GM19193 (cell line): ENCODE results near the gene LRRC7.

ENCODE experiments used
- POLR2A ChIP-seq: IDR thresholded peaks from 4 replicates; pipeline ENCODE4 v1.6.1; 2011; ENCODE audit not compliant: insufficient read depth, insufficient read length; ENCODE audit errors: extremely low read depth

The LRRC7 gene

GRCh38 chr1:69929308-69930057 lies 361.8 kb downstream of the LRRC7 start:
- TF ChIP-seq POLR2A, result no peak

DNA sequence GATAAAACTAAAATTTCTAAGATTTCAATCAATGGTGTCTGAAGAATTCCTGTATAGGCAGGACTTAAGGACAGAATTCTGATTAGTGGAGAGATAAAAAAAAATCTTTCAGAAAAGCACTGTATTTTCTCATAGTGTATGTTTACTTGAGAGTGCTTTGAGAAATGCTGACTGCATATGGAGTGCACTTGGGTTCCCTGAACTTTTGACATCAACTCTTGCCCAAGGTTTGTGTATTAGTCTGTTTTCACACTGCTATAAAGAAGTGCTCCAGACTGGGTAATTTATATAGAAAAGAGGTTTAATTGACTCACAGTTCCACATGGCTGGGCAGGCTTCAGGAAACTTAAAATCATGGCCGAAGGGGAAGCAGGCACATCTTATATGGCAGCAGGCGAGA lies 362.7 kb downstream of the LRRC7 start:
- TF ChIP-seq POLR2A, result no peak

GRCh38 chr1:69932760-69933159 lies 365.0 kb downstream of the LRRC7 start:
- no peak for TF ChIP-seq POLR2A

DNA sequence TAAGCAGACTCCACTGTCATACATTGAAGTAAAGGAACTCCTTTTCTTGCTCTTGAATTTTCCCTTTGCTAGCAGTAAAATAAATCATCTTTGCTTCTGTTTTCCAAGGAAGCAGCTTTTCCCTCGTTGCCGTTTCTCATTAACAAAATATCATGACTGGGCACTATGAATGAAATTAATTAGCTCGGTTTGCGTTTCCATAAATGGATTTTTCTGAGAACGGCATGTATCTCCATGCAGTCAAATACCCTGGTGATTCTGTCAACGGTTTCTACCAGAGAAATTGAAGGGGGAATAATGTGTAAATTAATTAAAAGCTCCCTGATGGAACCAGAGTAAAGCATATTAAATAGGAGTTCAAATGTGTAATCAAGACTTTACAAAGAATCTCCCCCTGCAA lies 372.5 kb downstream of the LRRC7 start:
- no peak for TF ChIP-seq POLR2A

- no peak for TF ChIP-seq POLR2A
Observed at GRCh38 chr1:69940816-69941215, 373.1 kb downstream of the LRRC7 start.

DNA sequence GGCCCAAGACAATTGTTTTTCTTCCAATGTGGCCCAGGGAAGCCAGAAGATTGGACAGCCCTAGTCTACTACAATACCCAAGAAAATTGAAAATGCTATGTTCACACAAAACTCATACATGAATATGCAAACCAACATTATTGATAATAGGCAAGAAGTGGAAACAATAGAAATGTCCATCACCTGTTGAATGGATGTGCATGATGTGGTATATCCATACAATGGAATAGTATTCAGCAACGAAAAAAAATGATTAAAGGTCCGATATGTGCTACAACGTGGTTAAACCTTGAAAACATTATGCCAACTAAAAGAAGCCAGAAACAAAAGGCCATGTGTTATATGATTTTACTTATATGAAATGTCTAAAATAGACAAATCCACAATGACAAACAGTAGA lies 375.3 kb downstream of the LRRC7 start:
- no peak for TF ChIP-seq POLR2A

- TF ChIP-seq POLR2A, result no peak
Observed at GRCh38 chr1:69946935-69947334, 379.2 kb downstream of the LRRC7 start.

- TF ChIP-seq POLR2A, result no peak
Observed at GRCh38 chr1:69947837-69948236, 380.1 kb downstream of the LRRC7 start.

- TF ChIP-seq POLR2A, result no peak
Observed at GRCh38 chr1:69952676-69953075, 385.0 kb downstream of the LRRC7 start.

DNA sequence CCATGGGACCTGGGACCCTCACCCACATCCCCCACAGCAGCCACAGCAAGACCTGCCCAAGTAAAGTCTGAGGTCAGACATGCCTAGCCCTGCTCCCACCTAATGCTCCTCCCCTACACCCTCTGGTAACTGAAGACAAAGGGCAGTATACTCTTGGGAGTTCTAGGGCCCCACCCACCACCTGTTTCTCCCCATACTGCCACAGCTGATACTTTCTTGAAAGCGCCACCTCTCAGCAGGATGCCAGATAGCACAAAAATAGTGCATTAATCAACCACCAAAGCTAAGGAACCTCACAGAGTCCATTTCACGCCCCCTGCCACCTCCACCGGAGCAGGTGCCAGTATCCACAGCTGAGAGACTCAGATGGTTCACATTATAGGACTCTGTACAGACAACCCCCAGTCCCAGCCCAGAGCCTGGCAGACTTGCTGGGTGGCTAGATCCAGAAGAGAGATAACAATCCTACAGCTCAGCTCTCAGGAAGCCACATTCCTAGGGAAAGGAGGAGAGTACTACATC lies 399.6 kb downstream of the LRRC7 start:
- no peak for TF ChIP-seq POLR2A

- TF ChIP-seq POLR2A, result no peak
Observed at GRCh38 chr1:69976896-69977295, 409.2 kb downstream of the LRRC7 start.

DNA sequence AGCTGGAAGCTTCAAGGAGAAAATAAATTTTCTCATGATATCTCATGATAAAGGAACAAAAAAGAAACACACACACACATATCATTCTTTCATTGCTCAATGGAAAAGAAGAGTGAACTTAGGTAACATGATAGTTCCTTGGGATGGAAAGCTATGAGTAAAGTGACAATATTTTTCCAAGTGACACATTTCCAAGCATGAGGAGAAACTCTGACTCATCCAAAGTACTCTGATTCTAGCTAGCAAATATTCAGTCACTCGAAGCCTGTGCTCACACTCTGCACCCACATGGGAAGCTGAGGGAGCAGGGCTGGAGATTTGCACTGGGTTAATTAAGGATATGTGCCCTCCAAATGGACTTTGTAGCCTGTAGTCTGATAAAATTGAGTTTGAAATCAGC lies 415.3 kb downstream of the LRRC7 start:
- TF ChIP-seq POLR2A, result no peak

GRCh38 chr1:69985376-69985775 lies 417.7 kb downstream of the LRRC7 start:
- no peak for TF ChIP-seq POLR2A

DNA sequence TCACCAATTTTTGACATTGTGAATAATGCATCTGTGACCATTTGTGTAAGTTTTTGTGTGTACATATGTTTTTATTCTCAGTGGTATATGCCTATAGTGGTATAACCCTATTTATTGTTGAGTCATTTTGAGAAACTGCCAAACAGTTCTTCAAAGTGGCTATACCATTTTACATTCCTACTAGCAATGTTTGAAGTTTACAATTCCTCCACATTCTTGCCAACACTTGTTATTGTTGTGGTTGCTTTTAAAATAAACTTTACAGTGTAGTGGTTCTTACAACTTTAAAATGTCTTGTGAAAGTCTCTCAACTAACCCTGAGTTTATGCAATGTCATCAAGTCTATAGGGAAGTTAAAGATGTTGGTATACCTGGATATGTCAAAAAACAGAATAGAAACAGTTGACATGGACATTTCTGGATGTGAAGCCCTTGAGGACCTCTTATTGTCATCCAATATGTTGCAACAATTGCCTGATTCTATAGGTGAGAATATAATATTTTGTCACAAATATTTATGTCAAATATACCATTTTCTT lies 418.2 kb downstream of the LRRC7 start:
- no peak for TF ChIP-seq POLR2A

DNA sequence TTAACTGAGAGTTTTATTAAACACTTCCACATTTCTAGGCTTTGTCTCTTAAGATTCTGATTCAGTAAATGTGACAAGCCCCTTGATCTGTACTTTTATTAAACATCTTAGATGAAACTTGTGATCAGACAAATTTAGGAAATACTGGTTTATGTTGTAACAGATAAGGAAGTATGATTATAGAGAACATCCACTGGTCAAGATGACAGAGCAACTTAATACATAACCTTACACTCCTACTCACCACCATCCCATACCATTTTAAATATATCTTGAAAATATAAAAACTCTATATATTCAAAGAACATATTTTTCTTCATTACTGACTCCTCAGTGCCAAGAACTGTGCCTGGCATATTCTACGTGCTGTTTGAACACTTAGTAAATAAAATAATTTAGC lies 420.2 kb downstream of the LRRC7 start:
- TF ChIP-seq POLR2A, result no peak

GRCh38 chr1:69991644-69992043 lies 423.9 kb downstream of the LRRC7 start:
- no peak for TF ChIP-seq POLR2A
